DOHH2 (cell line): ENCODE data around the gene GRM4.

Experiments
- EZH2phosphoT487 ChIP-seq: fragments of 200-600 bp; sonication (generic); IDR thresholded peaks from 2 replicates; pipeline ENCODE4 v1.6.1; 2017; ENCODE audit warnings: borderline replicate concordance, mild to moderate bottlenecking, antibody characterized with exemption, low read length, moderate library complexity, mixed read lengths
- TF ChIP-seq, protein P1 (sequence below): fragments of 200-600 bp; sonication (generic); IDR thresholded peaks from one replicate; pipeline ENCODE4 v1.5.1; 2014; ENCODE audit warnings: antibody characterized with exemption, mild to moderate bottlenecking, low read depth, low read length; ENCODE audit not compliant: poor library complexity, severe bottlenecking

DNA sequence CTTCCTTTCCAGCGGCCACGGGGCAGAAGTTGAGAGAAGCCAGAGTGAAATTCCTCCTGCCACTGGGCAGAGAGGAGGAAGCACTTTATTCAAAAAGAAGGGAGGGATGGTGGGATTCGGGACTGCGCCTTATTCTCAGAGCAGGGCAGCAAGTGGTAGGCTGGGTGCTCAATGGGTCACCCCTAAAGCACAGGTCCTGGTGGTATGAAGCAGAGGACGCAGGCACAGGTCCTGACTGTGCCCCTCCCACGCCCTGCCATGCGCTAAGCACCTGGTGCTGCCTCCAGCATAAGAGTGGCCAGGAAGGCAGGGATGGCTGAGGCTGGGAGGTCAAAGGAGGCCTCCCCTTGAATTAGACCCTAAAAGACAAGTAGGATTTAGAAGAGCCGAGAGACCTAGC lies 4.9 kb upstream of the GRM4 start:
- TF ChIP-seq, protein P1, sequence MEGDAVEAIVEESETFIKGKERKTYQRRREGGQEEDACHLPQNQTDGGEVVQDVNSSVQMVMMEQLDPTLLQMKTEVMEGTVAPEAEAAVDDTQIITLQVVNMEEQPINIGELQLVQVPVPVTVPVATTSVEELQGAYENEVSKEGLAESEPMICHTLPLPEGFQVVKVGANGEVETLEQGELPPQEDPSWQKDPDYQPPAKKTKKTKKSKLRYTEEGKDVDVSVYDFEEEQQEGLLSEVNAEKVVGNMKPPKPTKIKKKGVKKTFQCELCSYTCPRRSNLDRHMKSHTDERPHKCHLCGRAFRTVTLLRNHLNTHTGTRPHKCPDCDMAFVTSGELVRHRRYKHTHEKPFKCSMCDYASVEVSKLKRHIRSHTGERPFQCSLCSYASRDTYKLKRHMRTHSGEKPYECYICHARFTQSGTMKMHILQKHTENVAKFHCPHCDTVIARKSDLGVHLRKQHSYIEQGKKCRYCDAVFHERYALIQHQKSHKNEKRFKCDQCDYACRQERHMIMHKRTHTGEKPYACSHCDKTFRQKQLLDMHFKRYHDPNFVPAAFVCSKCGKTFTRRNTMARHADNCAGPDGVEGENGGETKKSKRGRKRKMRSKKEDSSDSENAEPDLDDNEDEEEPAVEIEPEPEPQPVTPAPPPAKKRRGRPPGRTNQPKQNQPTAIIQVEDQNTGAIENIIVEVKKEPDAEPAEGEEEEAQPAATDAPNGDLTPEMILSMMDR = no peak
- TF ChIP-seq EZH2phosphoT487 = no peak
